RCC 7860 (cell line): Measurements from ENCODE around the gene SIRPD.

Source experiments
- DNase-seq: peaks from one replicate; pipeline ENCODE4 v3.0.0-alpha.2; 2015; ENCODE audit warnings: low spot score
- FAIRE-seq: peaks from 2 replicates; lab custom pipeline; 2012; peaks lifted over from hg19 to GRCh38; lab: Jason Lieb, UNC

SIRPD gene

GRCh38 chr20:1538655-1539054 is 18.9 kb downstream of the SIRPD start:
- FAIRE-seq (no peak), DNase-seq (no peak)

DNA sequence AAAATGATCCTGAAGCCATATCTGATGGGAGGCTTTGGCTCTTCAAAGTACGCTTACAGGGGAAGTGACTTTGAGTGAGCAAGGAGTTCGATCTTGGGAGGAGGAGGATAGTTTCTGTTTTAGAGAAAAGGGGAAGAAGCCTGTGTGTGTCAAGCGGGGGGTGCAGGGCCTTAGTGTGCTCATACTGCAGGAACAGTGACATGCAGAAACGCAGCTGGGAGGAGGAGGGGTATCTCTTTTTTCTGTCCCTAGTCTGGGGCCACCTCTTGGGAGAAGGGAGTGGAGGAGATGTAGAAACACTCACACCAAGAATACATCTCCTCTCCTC is 19.8 kb downstream of the SIRPD start:
- no peak for DNase-seq
- no peak for FAIRE-seq

DNA sequence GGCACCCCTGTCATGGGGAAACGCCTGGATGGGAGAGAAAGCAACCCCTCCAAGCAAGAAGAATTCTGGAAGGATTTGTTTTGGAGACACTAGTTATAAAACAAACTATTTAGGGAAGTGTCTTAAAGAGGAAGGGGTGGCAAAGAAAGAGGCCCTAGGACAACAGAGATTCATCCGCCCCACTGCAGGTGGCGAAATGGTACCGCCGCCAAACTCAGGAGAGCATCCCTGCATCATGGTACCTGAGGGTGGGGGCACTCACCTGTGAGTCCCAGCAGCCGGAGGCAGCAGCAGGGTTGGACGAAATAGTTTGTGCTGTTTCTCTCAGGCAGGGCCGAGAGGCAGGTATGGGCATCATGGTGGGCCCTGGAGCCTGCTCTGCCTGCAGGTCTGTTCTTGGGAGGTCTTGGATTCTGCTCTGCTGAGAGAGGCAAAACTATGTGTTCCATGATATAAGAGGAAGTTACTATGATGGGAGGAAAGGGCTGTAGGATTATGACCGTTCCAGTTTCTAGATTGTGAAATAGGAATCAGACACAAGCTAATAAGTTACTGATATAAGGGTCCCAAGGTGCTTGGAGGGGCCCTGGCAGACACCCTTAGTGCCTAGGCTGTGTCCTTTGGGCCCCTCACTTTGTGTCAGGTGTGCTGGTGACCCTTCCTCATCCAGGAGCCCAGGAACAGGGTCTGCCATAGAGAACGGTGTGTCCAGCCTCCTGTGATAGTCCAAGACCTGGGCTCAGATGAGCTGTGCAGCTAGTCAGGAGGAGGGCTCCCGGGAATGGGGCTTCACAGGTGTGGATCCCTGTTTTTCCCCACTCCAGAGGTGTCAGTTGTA is 20.4 kb downstream of the SIRPD start:
- FAIRE-seq, result no peak
- DNase-seq, result no peak

DNA sequence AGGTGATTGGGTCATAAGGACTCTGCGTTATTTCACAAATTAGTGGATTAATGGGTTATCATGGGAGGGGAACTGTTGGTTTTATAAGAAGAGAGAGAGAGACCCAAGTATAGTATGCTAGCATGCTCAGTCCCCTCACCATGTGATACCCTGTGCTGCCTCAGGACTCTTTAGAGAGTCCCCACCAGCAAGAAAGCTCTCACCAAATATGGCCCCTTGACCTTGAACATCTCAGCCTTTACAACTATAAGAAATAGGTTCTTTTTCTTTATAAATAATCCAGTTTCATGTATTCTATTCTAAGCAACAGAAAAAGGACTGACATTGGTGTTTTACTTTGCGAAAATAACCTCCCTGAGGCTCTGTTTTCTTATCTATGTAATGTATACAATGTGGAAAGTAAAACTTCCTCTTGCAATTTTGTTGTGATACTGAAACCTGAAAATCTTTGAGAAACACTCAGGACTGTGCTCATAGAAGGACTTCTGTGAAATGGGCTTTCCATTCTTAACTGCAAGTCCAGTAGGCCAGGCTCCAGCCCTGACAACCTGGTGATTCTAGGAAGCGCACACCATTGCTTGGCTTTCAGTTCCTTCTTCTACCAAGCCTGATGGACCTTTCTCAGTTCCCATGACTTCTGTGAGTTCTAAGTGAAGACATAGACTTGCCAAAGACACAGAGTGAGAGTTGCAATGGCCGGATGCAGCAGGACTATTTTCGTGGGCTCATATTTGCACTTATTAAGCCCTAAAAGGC is 21.9 kb downstream of the SIRPD start:
- no peak for FAIRE-seq
- DNase-seq, result no peak

GRCh38 chr20:1534526-1534925 is 23.0 kb downstream of the SIRPD start:
- DNase-seq (no peak), FAIRE-seq (no peak)

DNA sequence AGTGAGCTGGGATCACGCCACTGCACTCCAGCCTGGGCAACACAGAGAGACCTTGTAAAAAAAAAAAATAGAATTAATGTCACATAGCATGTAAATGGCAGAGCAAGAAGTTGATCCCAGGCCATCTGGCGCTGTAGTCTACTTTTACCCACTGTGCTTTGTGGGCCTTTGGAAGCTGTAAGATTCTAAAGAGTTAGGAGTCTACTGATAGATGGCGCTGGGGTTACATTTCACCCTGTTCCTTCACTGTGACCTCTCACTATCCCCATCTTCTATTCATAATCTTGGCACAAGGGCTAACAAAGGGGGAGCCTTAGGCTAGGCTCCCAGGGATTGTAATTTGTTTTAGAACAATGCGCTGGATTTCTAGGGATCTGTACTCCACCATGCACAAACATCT is 24.4 kb downstream of the SIRPD start:
- no peak for DNase-seq
- FAIRE-seq, result no peak

- DNase-seq, result no peak
- no peak for FAIRE-seq
These were observed 28.7 kb downstream of the SIRPD start for GRCh38 chr20:1528811-1529210.

DNA sequence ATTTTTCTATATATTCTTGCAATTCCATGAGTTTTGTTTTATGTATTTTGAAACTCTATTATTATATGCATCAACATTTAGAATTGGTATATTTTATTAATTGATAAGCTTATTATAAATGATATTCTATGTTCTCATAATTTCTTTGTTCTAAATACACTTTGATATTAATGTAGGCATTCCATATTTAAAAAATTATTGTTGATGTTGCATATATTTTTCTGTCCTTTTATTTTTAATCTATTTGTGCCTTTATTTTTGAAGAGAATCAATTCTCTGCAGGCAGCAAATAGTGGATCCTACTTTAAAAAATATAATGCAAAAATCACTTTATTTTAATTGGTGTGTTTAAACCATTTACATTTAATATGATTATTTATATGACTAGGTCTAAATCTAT is 29.6 kb downstream of the SIRPD start:
- FAIRE-seq, result no peak
- DNase-seq, result no peak

DNA sequence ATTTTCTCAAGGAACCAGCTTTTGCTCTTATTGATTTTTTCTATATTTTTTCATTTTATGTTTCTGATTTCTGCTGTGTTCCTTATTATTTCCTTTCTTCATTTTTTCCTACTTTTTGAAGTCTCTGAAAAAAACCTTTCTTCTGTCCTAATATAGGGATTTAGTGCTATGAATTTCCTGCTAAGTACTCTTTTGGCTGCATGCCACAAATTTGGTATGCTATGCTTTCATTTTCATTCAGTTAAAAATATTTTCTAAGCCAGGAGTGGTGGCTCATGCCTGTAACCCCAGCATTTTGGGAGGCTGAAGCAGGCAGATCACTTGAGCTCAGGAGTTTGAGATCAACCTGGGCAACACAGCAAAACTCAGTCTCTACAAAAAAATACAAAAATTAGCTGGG is 30.6 kb downstream of the SIRPD start:
- no peak for FAIRE-seq

GRCh38 chr20:1526310-1526709 is 31.2 kb downstream of the SIRPD start:
- DNase-seq (no peak), FAIRE-seq (no peak)

More for the DNA sequence above, 30.6 kb downstream of the SIRPD start:
- no peak for DNase-seq

DNA sequence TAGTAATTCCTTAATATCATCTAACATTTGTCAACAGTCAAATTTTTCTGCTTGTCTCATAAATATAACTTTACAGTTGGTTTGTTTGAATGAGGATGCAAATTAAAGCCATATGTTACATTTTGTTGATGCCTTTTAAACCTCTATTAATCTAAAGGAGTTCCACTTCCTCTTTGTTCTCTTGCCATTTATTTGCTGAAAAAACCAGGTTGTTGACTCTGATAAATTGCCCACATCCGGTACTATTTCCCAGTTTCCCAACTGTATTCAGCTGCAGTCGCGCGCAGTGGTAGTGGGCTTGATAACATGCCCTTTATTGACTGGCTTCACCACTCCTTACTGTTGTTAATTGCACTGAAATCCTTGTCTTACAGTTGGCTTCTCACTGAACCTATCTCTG is 33.5 kb downstream of the SIRPD start:
- DNase-seq (no peak), FAIRE-seq (no peak)

DNA sequence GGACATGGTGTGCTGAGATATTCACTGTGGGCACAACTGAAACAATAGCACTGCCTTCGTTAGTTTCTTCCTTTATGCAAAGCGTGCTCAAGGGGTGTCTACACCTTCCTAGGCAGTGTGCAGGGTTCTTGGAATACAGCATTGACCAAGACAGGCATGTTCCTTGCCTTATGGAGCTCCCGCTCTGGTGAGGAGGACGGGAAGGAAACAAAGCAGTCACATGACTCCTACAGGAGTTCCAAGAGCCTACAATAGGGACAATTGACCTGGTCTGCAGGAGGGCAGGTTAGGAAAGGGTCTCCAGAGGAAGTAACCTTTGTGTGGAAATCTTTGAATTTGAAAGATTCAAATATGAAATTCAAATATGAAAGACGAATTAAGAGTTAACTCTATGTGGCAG is 40.5 kb downstream of the SIRPD start:
- FAIRE-seq (no peak), DNase-seq (no peak)

DNA sequence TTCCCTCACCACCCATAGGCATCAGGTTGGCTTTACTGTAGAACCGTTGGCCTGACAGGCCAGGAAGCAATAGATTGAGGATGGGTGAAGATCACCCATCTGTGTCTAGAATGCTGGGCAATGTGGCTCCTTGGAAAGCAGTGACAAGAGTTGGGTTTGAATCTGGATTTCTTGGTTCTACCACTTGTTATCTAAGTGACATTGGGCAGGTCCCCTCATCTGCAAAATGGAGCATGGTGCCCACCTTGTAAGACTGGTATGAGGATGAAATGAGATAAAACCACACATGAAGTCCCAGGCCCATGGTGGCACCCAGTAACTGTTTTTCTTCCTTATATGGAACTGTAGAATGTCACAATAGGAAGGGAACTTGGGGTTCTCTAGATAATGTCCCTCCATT is 43.7 kb downstream of the SIRPD start:
- FAIRE-seq (no peak), DNase-seq (no peak)

GRCh38 chr20:1509237-1509636 is 48.3 kb downstream of the SIRPD start:
- no peak for DNase-seq
- no peak for FAIRE-seq

GRCh38 chr20:1508574-1508973 is 48.9 kb downstream of the SIRPD start:
- DNase-seq (no peak), FAIRE-seq (no peak)

DNA sequence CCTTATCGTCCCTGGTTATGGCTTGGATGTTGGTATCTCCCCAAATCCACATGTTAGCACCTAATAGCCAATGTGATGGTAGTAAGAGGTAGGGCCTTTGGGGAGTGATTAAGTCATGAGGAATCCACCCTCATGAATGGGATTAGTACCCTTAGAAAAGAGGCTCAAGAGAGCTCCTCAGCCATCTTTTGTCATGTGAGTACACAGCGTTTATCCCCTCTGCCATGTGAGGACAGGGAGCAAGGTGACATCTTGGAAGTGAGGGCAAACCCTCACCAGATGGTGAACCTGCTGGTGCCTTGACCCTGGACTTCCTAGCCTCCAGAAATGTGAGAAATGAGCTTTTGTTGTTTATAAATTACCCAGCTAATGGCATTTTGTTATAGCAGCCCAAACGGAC is 50.2 kb downstream of the SIRPD start:
- FAIRE-seq (no peak), DNase-seq (no peak)

DNA sequence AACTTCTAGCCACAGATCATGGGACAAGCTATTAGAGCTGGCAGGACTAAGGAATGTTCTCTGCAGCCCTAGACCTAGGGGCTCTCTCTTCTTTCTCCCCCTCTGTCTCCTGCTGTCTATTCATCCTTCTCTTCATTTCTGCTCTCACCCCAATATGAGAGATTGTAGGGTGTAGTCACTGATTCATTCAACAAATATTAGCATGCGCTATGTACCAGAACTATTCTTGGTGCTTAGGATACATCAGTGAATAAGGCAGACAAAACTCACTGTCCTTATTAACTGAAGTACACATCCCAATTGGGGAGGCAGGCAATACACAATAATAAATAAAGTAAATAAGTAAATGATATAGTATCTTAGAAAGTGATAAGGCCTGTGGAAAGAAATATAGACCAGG is 51.6 kb downstream of the SIRPD start:
- no peak for FAIRE-seq
- DNase-seq, result no peak

GRCh38 chr20:1505361-1505760 is 52.1 kb downstream of the SIRPD start:
- no peak for FAIRE-seq
- no peak for DNase-seq

- DNase-seq (peak; percentile 88), FAIRE-seq (peak; percentile 86)
These were observed 53.8 kb downstream of the SIRPD start for GRCh38 chr20:1503564-1504227.

- FAIRE-seq (no peak), DNase-seq (no peak)
These were observed 57.0 kb downstream of the SIRPD start for GRCh38 chr20:1500496-1500895.

GRCh38 chr20:1499528-1500420 is 57.7 kb downstream of the SIRPD start:
- DNase-seq, result no peak
- no peak for FAIRE-seq
